ENCODE data around the gene IGIP.
A peak's percentile ranks its signal among the peaks of the same experiment; 100 is the strongest.
"Not testable (repeated sequence)": the region's sequence is repeated elsewhere in the genome, so short reads cannot be mapped to it uniquely, and the experiment has no call there.

The IGIP gene

GRCh38 chr5:140143521-140144258 lies 18.0 kb downstream of the IGIP start:
- no peak for DNase-seq

GRCh38 chr5:140145256-140145655 lies 19.5 kb downstream of the IGIP start:
- no peak for DNase-seq

- no peak for DNase-seq
Measured at GRCh38 chr5:140145818-140146522, 20.2 kb downstream of the IGIP start.

- no peak for DNase-seq
Measured at GRCh38 chr5:140146523-140146842, 20.7 kb downstream of the IGIP start.

- no peak for DNase-seq
Measured at GRCh38 chr5:140147460-140147859, 21.7 kb downstream of the IGIP start.

- no peak for DNase-seq
Measured at GRCh38 chr5:140148508-140148907, 22.8 kb downstream of the IGIP start.

GRCh38 chr5:140150201-140150600 lies 24.5 kb downstream of the IGIP start:
- no peak for DNase-seq

GRCh38 chr5:140151144-140152021 lies 25.6 kb downstream of the IGIP start:
- DNase-seq: no peak

- no peak for DNase-seq
Measured at GRCh38 chr5:140152022-140152999, 26.6 kb downstream of the IGIP start.

GRCh38 chr5:140153255-140153654 lies 27.5 kb downstream of the IGIP start:
- no peak for DNase-seq

GRCh38 chr5:140153905-140154304 lies 28.2 kb downstream of the IGIP start:
- DNase-seq: no peak

- not testable (repeated sequence) for DNase-seq
Measured at GRCh38 chr5:140154710-140155381, 29.1 kb downstream of the IGIP start.

- peak; percentile 60 for DNase-seq
Measured at GRCh38 chr5:140157032-140157781, 31.5 kb downstream of the IGIP start.

- no peak for DNase-seq
Measured at GRCh38 chr5:140159014-140159927, 33.5 kb downstream of the IGIP start.

GRCh38 chr5:140162275-140162674 lies 36.5 kb downstream of the IGIP start:
- no peak for DNase-seq

- no peak for DNase-seq
Measured at GRCh38 chr5:140162781-140163180, 37.0 kb downstream of the IGIP start.

- no peak for DNase-seq
Measured at GRCh38 chr5:140165101-140165922, 39.6 kb downstream of the IGIP start.

GRCh38 chr5:140165923-140166270 lies 40.2 kb downstream of the IGIP start:
- no peak for DNase-seq

- no peak for DNase-seq
Measured at GRCh38 chr5:140166911-140167310, 41.2 kb downstream of the IGIP start.
